UCSD-AML1 (cell line): Measurements from ENCODE around the gene HLA-DRB1.
A peak's percentile ranks its signal among the peaks of the same experiment; 100 is the strongest.
"Not testable (repeated sequence)": the region's sequence is repeated elsewhere in the genome, so short reads cannot be mapped to it uniquely, and the experiment has no call there.

Experiments used
- DNase-seq: peaks from one replicate; lab custom pipeline; 2025; ENCODE audit not compliant: unreplicated experiment; lab: John Stamatoyannopoulos, UW

The HLA-DRB1 gene

GRCh38 chr6:32562940-32563339 is 26.7 kb downstream of the HLA-DRB1 start:
- DNase-seq, result no peak

GRCh38 chr6:32559747-32560146 is 29.9 kb downstream of the HLA-DRB1 start:
- DNase-seq, result no peak

GRCh38 chr6:32558426-32559057 is 31.1 kb downstream of the HLA-DRB1 start:
- no peak for DNase-seq

- DNase-seq, result no peak
These were observed 35.3 kb downstream of the HLA-DRB1 start for GRCh38 chr6:32554116-32554965.

- DNase-seq, result no peak
These were observed 36.5 kb downstream of the HLA-DRB1 start for GRCh38 chr6:32553037-32553742.

GRCh38 chr6:32551410-32551809 is 38.2 kb downstream of the HLA-DRB1 start:
- no peak for DNase-seq

GRCh38 chr6:32539839-32540238 is 49.8 kb downstream of the HLA-DRB1 start:
- DNase-seq, result no peak

GRCh38 chr6:32530431-32530793 is 59.2 kb downstream of the HLA-DRB1 start:
- DNase-seq, result not testable (repeated sequence)

GRCh38 chr6:32529697-32530430 is 59.8 kb downstream of the HLA-DRB1 start, which contains the start of gene HLA-DRB5:
Gene HLA-DRB5, minus strand, starts transcription at chr6:32530287. Its CDS starts 63 bp downstream, at chr6:32530224.
- DNase-seq, result peak; percentile 23
